GM12874 (cell line): ENCODE results near the gene GPR3.
A peak's percentile ranks its signal among the peaks of the same experiment; 100 is the strongest.

ENCODE experiments used
- TF ChIP-seq, protein P1 (sequence below): IDR thresholded peaks from 2 replicates; pipeline ENCODE4 v1.5.1; 2011; ENCODE audit warnings: low read depth, mild to moderate bottlenecking, control low read depth, low read length, moderate library complexity; ENCODE audit not compliant: insufficient read depth

Gene GPR3

DNA sequence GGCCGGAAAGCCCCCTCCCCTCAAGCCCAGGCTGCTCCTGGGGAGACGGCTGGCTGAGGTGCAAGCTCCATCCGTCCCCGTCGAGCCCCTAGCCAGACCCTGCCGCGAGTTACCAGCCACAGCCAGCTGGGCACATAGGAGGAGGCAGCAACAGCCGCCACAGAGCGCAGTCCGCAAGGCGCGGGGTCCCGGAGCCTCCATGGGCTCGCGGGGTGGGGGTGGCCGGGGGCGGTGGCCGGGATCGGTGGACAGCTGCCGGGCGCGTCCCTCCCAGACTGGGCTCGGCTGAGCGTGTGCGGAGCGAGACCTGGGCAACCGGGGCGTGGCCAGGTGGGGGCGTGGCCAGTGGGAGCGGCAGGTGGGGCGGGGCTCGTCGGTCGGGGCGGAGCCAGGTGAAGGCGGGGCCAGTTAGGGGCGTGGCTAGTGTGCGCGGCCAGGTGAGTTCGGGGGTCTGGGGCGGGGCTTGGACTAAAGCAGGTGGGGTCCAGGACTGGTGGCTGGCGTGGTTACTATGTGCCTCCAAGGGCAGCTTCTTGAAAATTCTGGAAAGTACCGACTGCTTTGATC is 9.3 kb upstream of the GPR3 start, which contains the start of gene CD164L2:
Gene CD164L2 (minus strand): TSS at position 295 of the 567 bp plus-strand sequence. CDS start 94 bp downstream, at position 201.
- TF ChIP-seq, protein P1, sequence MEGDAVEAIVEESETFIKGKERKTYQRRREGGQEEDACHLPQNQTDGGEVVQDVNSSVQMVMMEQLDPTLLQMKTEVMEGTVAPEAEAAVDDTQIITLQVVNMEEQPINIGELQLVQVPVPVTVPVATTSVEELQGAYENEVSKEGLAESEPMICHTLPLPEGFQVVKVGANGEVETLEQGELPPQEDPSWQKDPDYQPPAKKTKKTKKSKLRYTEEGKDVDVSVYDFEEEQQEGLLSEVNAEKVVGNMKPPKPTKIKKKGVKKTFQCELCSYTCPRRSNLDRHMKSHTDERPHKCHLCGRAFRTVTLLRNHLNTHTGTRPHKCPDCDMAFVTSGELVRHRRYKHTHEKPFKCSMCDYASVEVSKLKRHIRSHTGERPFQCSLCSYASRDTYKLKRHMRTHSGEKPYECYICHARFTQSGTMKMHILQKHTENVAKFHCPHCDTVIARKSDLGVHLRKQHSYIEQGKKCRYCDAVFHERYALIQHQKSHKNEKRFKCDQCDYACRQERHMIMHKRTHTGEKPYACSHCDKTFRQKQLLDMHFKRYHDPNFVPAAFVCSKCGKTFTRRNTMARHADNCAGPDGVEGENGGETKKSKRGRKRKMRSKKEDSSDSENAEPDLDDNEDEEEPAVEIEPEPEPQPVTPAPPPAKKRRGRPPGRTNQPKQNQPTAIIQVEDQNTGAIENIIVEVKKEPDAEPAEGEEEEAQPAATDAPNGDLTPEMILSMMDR: no peak

DNA sequence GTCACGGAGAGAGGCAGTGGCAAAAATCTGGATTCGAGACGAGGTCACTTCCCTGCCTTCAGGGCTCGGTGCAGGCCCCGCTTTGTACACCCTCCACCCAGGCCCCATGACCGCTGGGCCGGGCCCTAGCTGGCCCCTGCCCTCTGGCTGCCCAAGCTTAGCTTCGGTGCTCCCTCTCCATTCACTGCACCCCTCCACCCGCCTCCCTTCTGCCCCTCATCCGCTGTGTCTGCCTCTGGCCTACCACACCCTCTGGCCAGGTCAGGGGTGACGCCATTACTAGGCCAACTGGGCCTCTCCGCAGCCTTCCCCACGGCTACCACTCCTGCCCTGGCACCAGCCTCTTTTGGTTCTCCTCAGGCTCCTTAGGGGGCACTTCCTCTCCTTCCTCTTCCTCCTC is 8.8 kb upstream of the GPR3 start:
- TF ChIP-seq, protein P1: no peak

DNA sequence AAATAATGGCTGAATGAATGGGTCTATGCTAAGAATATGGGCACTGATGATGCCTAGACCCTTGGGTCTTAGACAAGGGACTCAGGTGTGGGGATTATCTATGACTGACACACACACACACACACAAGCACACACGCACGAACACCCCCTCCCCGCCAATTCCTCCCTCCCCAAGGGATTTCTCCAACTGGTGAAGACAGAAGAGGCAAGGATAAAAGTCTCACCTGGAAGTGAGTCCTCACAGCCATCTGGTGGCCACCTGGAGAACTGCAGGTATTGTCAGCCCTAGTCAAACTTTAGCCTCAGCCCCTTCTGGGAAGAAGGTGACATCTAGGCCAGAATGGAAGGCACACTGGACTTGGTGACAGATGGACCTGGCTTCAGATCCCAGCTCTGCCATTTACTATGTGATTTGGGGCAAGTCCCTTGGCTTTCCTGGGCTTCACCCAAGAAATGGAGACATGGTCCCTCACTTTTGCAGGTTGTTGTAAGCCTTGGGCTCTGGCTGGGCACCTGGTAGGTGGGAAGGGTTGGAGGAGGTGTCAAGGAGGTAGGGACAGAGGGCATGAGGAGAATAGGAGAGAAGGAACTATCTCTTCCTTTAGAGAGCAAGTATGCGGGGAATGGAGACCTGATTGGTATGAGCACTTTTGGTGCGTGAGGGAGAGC is 4.0 kb upstream of the GPR3 start:
- TF ChIP-seq, protein P1: peak; percentile 89

DNA sequence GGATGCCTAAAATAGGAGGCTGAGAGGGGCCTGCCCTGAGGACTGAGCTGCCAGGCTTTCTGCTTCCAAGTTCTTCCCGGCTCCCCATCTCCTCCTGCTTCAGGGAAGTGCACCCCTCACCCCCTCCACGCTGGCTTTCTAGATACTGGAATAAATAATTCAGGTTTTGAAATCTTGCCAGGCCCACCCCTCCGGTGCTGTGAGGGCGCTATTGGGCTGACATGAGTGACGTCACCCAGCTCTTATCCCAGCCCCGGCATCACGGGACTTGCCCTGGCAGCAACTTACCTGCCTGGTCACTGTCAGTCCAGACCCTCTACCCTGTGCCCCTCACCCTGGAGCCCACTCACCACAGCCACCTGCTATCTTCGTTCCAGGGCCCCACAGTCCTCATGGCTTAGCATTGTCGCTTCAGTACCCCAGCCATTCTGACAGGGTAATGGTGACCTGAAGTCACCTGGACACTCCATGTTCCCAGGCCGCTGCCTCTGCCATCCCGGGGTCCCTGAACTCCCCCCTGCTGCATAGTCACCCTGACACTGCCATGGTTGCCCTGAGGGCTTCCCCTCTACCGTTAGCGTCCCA is 819 bp upstream of the GPR3 start:
- TF ChIP-seq, protein P1: no peak; the same call in 1 of the 2 replicates

DNA sequence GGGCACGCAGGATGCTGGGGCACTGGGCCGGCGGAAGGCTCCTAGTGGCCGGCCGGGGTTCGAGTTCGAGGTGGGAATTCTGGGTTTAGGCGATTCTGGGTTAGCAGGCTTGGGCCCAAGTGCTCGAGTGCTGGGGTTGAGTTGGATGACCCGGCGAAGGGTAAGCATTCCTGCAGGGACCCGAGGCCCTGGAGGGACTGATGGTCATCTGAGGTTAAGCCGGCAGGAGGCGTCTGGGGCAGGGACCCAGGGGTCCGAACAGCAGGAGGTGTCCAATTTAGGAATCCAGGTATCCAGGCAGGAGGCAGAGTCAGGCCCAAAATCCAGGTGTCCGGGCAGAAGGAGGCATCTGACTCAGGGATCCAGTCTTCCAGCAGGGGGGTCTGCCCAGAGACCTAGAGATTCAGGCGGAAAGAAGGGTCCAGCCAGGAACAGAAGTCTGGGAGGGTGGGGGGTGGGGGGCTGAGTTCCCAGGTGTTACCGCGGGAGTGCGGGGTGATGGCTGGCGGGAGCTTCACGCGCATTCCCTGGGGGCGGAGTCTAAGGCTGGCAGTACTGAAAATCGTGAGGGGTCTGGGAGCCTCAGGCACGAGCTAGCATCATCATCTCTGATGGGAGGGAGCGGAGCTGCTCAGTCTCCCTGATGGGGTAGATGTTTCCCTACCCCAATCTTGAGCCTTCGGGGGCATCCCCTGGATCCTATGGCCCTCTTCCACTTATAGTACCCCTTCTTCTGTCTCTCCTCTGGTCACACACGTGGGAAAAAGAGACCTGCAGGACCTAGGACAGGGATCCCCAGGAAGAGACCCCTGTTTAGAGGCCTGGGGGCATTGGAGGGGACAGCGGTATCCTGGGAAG is 585 bp downstream of the GPR3 start:
- TF ChIP-seq, protein P1: 0 out of 2 replicates have a peak, but pooled peaks have one; percentile 27

DNA sequence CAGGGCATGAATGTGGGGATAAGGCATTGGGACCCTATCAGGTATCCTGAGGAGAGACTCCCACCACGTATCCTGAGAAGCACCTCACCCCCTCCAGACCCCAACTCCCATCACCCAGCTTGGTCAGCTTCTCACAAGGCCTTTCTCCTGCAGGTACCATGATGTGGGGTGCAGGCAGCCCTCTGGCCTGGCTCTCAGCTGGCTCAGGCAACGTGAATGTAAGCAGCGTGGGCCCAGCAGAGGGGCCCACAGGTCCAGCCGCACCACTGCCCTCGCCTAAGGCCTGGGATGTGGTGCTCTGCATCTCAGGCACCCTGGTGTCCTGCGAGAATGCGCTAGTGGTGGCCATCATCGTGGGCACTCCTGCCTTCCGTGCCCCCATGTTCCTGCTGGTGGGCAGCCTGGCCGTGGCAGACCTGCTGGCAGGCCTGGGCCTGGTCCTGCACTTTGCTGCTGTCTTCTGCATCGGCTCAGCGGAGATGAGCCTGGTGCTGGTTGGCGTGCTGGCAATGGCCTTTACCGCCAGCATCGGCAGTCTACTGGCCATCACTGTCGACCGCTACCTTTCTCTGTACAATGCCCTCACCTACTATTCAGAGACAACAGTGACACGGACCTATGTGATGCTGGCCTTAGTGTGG is 1.3 kb downstream of the GPR3 start:
- TF ChIP-seq, protein P1: no peak
